Measurements from ENCODE around the gene GPHA2. TPM values are rescaled to one million over a fixed set of nuclear protein-coding genes. Genes with fewer than 3 reads are reported as not detected.

Gene GPHA2
- total and polyA plus RNA-seq, 10 of the 15 experiments (the other 5 are each of a cell fraction or from before 2014, with no cell fraction given): not detected

DNA sequence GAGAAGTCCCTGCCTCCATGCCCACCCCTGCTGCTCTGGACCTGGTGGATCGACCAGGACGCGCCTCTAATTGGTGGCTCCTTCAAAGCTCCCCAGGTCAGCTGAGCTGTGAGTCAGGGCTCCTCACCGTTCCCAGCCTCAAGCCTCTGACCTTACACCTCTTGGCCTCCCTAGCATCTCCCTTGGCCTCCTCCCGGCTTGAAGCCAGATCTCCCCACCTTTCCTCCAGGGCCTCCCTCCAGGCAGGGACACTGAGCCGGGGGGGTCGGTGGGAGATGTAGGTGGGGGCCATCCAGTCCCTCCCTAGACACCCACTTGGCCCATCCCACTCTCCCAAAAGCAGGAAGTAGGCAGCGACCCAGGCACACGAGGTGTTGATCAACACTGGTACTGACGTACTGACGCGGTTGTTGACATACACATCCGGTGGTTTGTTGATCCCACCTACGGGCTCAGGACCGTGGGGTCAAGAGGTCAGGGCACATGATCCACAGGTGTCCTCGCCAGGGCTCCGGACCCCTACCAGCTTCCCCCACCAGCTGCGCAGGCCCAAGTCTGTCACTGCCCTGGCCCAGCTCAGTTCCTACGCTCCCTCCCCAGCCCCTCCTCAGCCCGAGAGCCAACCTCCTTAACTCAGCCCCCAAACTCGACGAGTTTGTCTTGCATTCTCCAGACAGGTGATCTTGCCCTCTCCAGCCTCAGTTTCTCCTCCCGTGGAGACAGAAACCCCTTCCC lies 19.5 kb downstream of the GPHA2 start (continued):
- TF ChIP-seq ZNF207 (IDR thresholded peaks at IDR 0.05; ENCODE audit: borderline replicate concordance): no peak
- no peak for TF ChIP-seq PRDM15 (CRISPR knock-in tag; IDR thresholded peaks at IDR 0.05)
- no peak for TF ChIP-seq SREBF2 (IDR thresholded peaks at IDR 0.05; ENCODE audit: low read length)
- TF ChIP-seq ZBED1 (IDR thresholded peaks at IDR 0.05; ENCODE audit: borderline replicate concordance): no peak
- TF ChIP-seq BCLAF1 (IDR thresholded peaks at IDR 0.05): no peak
- 0 out of 2 replicates have a peak, but pooled peaks have one; percentile 22 for TF ChIP-seq NBN (IDR thresholded peaks at IDR 0.05)
- no peak for TF ChIP-seq SMC3 (IDR thresholded peaks at IDR 0.05; ENCODE audit: borderline replicate concordance, low read length)
- peak; percentile 76; the same call in 1 of the 2 replicates for TF ChIP-seq CREM (IDR thresholded peaks at IDR 0.05; ENCODE audit: low read depth)
- no peak for TF ChIP-seq RB1 (IDR thresholded peaks at IDR 0.05; ENCODE audit: borderline replicate concordance)
- no peak for TF ChIP-seq BMI1 (IDR thresholded peaks at IDR 0.05; ENCODE audit: borderline replicate concordance)
- no peak for TF ChIP-seq ATF7 (IDR thresholded peaks at IDR 0.05; ENCODE audit: low read depth)
- TF ChIP-seq ZNF274 (IDR thresholded peaks at IDR 0.05; ENCODE audit: insufficient read depth, insufficient read length): no peak
- 0 out of 2 replicates have a peak, but pooled peaks have one; percentile 8 for TF ChIP-seq BACH1 (IDR thresholded peaks at IDR 0.05; ENCODE audit: borderline replicate concordance)
- peak; percentile 71 to 83 for TF ChIP-seq BHLHE40 (IDR thresholded peaks at IDR 0.05; ENCODE audit: borderline replicate concordance in 1 of 2, low read depth in 2 of 2, low read length in 1 of 2)
- peak; percentile 38; the same call in 1 of the 2 replicates for TF ChIP-seq TCF3 (IDR thresholded peaks at IDR 0.05; ENCODE audit: borderline replicate concordance, insufficient read depth, low read depth, low read length)
- TF ChIP-seq, protein P1, sequence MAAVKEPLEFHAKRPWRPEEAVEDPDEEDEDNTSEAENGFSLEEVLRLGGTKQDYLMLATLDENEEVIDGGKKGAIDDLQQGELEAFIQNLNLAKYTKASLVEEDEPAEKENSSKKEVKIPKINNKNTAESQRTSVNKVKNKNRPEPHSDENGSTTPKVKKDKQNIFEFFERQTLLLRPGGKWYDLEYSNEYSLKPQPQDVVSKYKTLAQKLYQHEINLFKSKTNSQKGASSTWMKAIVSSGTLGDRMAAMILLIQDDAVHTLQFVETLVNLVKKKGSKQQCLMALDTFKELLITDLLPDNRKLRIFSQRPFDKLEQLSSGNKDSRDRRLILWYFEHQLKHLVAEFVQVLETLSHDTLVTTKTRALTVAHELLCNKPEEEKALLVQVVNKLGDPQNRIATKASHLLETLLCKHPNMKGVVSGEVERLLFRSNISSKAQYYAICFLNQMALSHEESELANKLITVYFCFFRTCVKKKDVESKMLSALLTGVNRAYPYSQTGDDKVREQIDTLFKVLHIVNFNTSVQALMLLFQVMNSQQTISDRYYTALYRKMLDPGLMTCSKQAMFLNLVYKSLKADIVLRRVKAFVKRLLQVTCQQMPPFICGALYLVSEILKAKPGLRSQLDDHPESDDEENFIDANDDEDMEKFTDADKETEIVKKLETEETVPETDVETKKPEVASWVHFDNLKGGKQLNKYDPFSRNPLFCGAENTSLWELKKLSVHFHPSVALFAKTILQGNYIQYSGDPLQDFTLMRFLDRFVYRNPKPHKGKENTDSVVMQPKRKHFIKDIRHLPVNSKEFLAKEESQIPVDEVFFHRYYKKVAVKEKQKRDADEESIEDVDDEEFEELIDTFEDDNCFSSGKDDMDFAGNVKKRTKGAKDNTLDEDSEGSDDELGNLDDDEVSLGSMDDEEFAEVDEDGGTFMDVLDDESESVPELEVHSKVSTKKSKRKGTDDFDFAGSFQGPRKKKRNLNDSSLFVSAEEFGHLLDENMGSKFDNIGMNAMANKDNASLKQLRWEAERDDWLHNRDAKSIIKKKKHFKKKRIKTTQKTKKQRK (IDR thresholded peaks at IDR 0.05; ENCODE audit: low read depth, low read length): no peak

Measured in GM12878 (cell line).